HG03097 (cell line): ENCODE results near the gene IL12RB2.
A peak's percentile ranks its signal among the peaks of the same experiment; 100 is the strongest.

ENCODE experiments used
- ATAC-seq: cut with Tn5 transposase; IDR thresholded peaks from one replicate; pipeline ENCODE4 v1.9.1; 2021; ENCODE audit not compliant: unreplicated experiment, low FRiP score

IL12RB2 gene

GRCh38 chr1:67307251-67308060 is at the start of gene IL12RB2:
TSS of gene IL12RB2 (plus strand) at chr1:67307873. CDS start at chr1:67320369, 12,496 bp downstream.
- ATAC-seq, result no peak

- ATAC-seq, result no peak
These were observed 46.0 kb upstream of the IL12RB2 start for GRCh38 chr1:67261680-67262079.

- ATAC-seq, result no peak
These were observed 44.9 kb upstream of the IL12RB2 start for GRCh38 chr1:67262735-67263134.

GRCh38 chr1:67264152-67264551 is 43.5 kb upstream of the IL12RB2 start:
- no peak for ATAC-seq

- ATAC-seq, result no peak
These were observed 42.8 kb upstream of the IL12RB2 start for GRCh38 chr1:67264899-67265298.

- no peak for ATAC-seq
These were observed 38.6 kb upstream of the IL12RB2 start for GRCh38 chr1:67269061-67269460.

- no peak for ATAC-seq
These were observed 37.1 kb upstream of the IL12RB2 start for GRCh38 chr1:67270541-67270940.

- ATAC-seq, result no peak
These were observed 34.1 kb upstream of the IL12RB2 start for GRCh38 chr1:67273591-67273990.

- ATAC-seq, result no peak
These were observed 32.9 kb upstream of the IL12RB2 start for GRCh38 chr1:67274623-67275325.

GRCh38 chr1:67280696-67281095 is 27.0 kb upstream of the IL12RB2 start:
- ATAC-seq, result no peak

GRCh38 chr1:67281244-67281643 is 26.4 kb upstream of the IL12RB2 start:
- ATAC-seq, result no peak

GRCh38 chr1:67285780-67286488 is 21.7 kb upstream of the IL12RB2 start:
- ATAC-seq, result peak; percentile 92

- ATAC-seq, result no peak
These were observed 17.4 kb upstream of the IL12RB2 start for GRCh38 chr1:67290236-67290635.

GRCh38 chr1:67294836-67295617 is 12.6 kb upstream of the IL12RB2 start:
- no peak for ATAC-seq

GRCh38 chr1:67298762-67299161 is 8.9 kb upstream of the IL12RB2 start:
- ATAC-seq, result no peak

GRCh38 chr1:67299296-67299695 is 8.4 kb upstream of the IL12RB2 start:
- ATAC-seq, result no peak

- no peak for ATAC-seq
These were observed 7.1 kb upstream of the IL12RB2 start for GRCh38 chr1:67300561-67300960.

- no peak for ATAC-seq
These were observed 3.6 kb upstream of the IL12RB2 start for GRCh38 chr1:67304023-67304422.

GRCh38 chr1:67306547-67306946 is 1.1 kb upstream of the IL12RB2 start:
- ATAC-seq, result no peak

GRCh38 chr1:67308136-67308535 is 463 bp downstream of the IL12RB2 start:
- no peak for ATAC-seq

GRCh38 chr1:67312615-67313014 is 4.9 kb downstream of the IL12RB2 start:
- ATAC-seq, result no peak
